GM18511 (cell line): ENCODE data around the gene TMEM131.
"Not testable (repeated sequence)": the region's sequence is repeated elsewhere in the genome, so short reads cannot be mapped to it uniquely, and the experiment has no call there.

Experiments
- ATAC-seq: cut with Tn5 transposase; IDR thresholded peaks from one replicate; pipeline ENCODE4 v1.9.1; 2021; ENCODE audit warnings: mild to moderate bottlenecking, moderate library complexity; ENCODE audit not compliant: unreplicated experiment

The TMEM131 gene

GRCh38 chr2:97995734-97996624, at the start of gene TMEM131:
TMEM131 (minus strand) TSS chr2:97995948; CDS start chr2:97995662, 286 bp downstream.
- ATAC-seq, result peak; percentile 83

GRCh38 chr2:98044730-98045129, 49.0 kb upstream of the TMEM131 start:
- ATAC-seq, result not testable (repeated sequence)

- ATAC-seq, result no peak
Observed at GRCh38 chr2:98043101-98043500, 47.4 kb upstream of the TMEM131 start.

- no peak for ATAC-seq
Observed at GRCh38 chr2:98040331-98040939, 44.7 kb upstream of the TMEM131 start.

- no peak for ATAC-seq
Observed at GRCh38 chr2:98039085-98039756, 43.5 kb upstream of the TMEM131 start.

GRCh38 chr2:98037666-98038336, 42.1 kb upstream of the TMEM131 start:
- ATAC-seq, result no peak

- no peak for ATAC-seq
Observed at GRCh38 chr2:98037206-98037605, 41.5 kb upstream of the TMEM131 start.

- ATAC-seq, result no peak
Observed at GRCh38 chr2:98036349-98037000, 40.7 kb upstream of the TMEM131 start.

GRCh38 chr2:98034745-98035144, 39.0 kb upstream of the TMEM131 start:
- no peak for ATAC-seq

- no peak for ATAC-seq
Observed at GRCh38 chr2:98032086-98032485, 36.3 kb upstream of the TMEM131 start.

- ATAC-seq, result no peak
Observed at GRCh38 chr2:98029718-98030222, 34.0 kb upstream of the TMEM131 start.

- no peak for ATAC-seq
Observed at GRCh38 chr2:98028931-98029717, 33.4 kb upstream of the TMEM131 start.

GRCh38 chr2:98028101-98028561, 32.4 kb upstream of the TMEM131 start:
- ATAC-seq, result no peak

GRCh38 chr2:98027538-98027937, 31.8 kb upstream of the TMEM131 start:
- peak; percentile 62 for ATAC-seq

- ATAC-seq, result peak; percentile 83
Observed at GRCh38 chr2:98026927-98027522, 31.3 kb upstream of the TMEM131 start.

GRCh38 chr2:98026292-98026691, 30.5 kb upstream of the TMEM131 start:
- no peak for ATAC-seq

GRCh38 chr2:98025481-98026037, 29.8 kb upstream of the TMEM131 start:
- ATAC-seq, result no peak

- not testable (repeated sequence) for ATAC-seq
Observed at GRCh38 chr2:98022067-98022466, 26.3 kb upstream of the TMEM131 start.
